Ovary (tissue), 9 donors: ENCODE results near the gene PEX12. TPM values are rescaled to one million over a fixed set of nuclear protein-coding genes. Genes with fewer than 3 reads are reported as not detected.

Experiments
- DNase-seq, 5 donors: peaks; one replicate each; pipeline ENCODE4 v3.0.0-alpha.2; 2019 to 2020
- H3K27ac ChIP-seq, 2 donors: fragments of 200-600 bp; one replicate each; pipeline versions ENCODE4 v1.5.1 to v1.8.0; 2019 to 2022
- H3K27me3 ChIP-seq: fragments of 200-600 bp; one replicate; pipeline ENCODE4 v1.8.0; 2022
- H3K36me3 ChIP-seq: fragments of 200-600 bp; sonication (generic); one replicate; pipeline ENCODE4 v1.5.1; 2019
- H3K4me1 ChIP-seq: one replicate; pipeline ENCODE4 v1.8.1; 2013; ENCODE audit warnings: mild to moderate bottlenecking, moderate library complexity; ENCODE audit not compliant: insufficient read depth
- H3K4me3 ChIP-seq: fragments of 200-600 bp; sonication (generic); one replicate; pipeline ENCODE4 v1.5.1; 2017
- H3K9me3 ChIP-seq, 2 donors: fragments of 200-600 bp in 1 of 2; sonication (generic) in 1 of 2; one replicate each; pipeline versions ENCODE4 v1.5.1 to v1.8.1; 2013 to 2019; ENCODE audit warnings: mild to moderate bottlenecking in 1 of 2, moderate library complexity in 1 of 2
- EP300 ChIP-seq: sonication (generic); formaldehyde crosslinking; IDR thresholded peaks from one replicate; pipeline ENCODE4 v1.6.1; 2017; ENCODE audit warnings: antibody characterized with exemption
- POLR2A ChIP-seq: fragments of 450-650 bp; IDR thresholded peaks from one replicate; pipeline ENCODE4 v1.6.1; 2017; ENCODE audit warnings: antibody characterized with exemption, mild to moderate bottlenecking, moderate library complexity
- WGBS, 3 donors: extraction: QIAGEN DNeasy Blood & Tissue Kit in 1 of 3; methylation state at CpG; one replicate each; pipeline versions ENCODE4 v1.1.5 to v1.1.7; 2013 to 2017; 5-methylcytosine and 5-hydroxymethylcytosine counted together
- intact Hi-C, 4 donors: fragments of 100-400 bp; cut with DNase I; formaldehyde crosslinking; loops; one replicate each; pipeline versions ENCODE4 v1.11.0 to v1.15.1; 2022 to 2023
- polyA plus RNA-seq, 2 donors: library from polyadenylated mRNA; stranded (reverse); fragments of 200-250 nt in 1 of 2; fragments of 350-450 nt in 1 of 2; fragmentation: Illumina TruSeq in 1 of 2; extraction: RNeasy Lipid Tissue Mini Kit (QIAGEN cat#74804) in 1 of 2; gene quantifications; one replicate each; pipeline ENCODE4 v1.2.3, GENCODE V29; 2013 to 2014
- total RNA-seq, 7 donors: library from RNA; depleted of rRNA in 2 of 7; stranded (reverse); fragments of >200 nt in 2 of 7; fragmentation: NEBNext Ultra II Directional in 3 of 7; extraction: Animal tissue kit (Norgen Biotek cat#: 25700) in 3 of 7; gene quantifications; one replicate each; pipeline versions ENCODE4 v1.1.0 to v1.2.4, GENCODE V29; 2016 to 2023
- TF ChIP-seq, protein P1 (sequence below), 3 donors: fragments of 450-650 bp in 2 of 3; fragments of 200-600 bp in 1 of 3; IDR thresholded peaks; one replicate each; pipeline versions ENCODE4 v1.5.1 to v1.8.0; 2016 to 2022; ENCODE audit warnings: antibody characterized with exemption in 3 of 3, mild to moderate bottlenecking in 1 of 3
- donor health status: DM: no; HTN: no; CAD: no; lungs with moderate emphysema.
- donor health status: DM: no; HTN: no; CAD: no.
- donor health status: Bipolar disorder and iron deficiency.
- donor health status: DM: yes; HTN: yes; CAD: no.
- donor health status: DM: no; HTN: no; CAD: no.
- donor health status: DM: yes; HTN: yes; CAD: no.

The PEX12 gene
- total and polyA plus RNA-seq, 9 donors, result 4.0 to 9.8 (median 6.5) TPM

DNA sequence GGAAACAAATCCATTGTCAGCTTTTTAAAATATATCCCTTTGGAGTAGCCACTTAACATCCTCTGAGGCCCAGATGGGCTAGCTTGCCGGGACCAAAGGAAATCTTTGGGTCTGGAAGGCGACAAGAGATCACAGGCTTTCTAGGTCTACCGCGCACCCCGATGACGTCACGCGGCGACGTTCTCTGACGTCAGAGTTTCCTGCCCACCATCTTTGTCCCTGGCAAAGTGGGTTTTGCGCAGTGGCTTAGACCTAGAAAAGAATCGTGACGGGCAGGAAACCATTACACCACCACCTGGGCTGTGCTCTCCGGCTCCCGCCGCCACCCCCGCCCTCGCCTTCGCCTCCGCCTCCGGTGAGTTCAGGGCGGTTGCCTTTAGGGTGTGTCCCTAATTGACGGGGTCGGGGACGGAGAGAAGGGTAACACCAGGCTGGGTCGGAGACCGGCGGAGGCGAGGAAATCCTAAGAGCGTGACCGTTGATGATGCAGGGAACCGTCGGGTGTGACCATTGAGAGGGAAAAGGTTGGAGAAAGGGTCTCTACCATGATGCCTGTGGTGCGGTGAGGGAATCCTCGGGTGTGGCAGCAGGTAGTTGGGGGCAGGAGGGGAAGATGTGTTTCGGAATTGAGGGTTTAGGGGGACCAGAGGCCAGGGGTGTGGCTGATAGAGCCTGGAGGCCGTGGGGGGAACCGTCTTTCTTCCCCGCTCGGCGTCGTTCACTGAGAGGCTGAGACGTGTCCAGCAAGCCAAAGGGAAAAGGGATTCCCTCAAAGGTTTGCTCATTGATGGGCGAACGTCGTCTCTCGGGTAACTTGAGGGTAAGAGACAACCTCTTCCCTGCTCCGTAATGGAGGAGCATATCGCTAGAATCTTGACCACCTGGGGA, 8.9 kb upstream of the PEX12 start, which contains the start of gene AP2B1:
Gene AP2B1, plus strand, starts transcription at position 249 of the 888 bp plus-strand sequence. CDS start 6,709 bp downstream, outside the sequence.
- peaks cover 5% of the 10 kb centered on the region for H3K4me1 ChIP-seq
- TF ChIP-seq, protein P1, sequence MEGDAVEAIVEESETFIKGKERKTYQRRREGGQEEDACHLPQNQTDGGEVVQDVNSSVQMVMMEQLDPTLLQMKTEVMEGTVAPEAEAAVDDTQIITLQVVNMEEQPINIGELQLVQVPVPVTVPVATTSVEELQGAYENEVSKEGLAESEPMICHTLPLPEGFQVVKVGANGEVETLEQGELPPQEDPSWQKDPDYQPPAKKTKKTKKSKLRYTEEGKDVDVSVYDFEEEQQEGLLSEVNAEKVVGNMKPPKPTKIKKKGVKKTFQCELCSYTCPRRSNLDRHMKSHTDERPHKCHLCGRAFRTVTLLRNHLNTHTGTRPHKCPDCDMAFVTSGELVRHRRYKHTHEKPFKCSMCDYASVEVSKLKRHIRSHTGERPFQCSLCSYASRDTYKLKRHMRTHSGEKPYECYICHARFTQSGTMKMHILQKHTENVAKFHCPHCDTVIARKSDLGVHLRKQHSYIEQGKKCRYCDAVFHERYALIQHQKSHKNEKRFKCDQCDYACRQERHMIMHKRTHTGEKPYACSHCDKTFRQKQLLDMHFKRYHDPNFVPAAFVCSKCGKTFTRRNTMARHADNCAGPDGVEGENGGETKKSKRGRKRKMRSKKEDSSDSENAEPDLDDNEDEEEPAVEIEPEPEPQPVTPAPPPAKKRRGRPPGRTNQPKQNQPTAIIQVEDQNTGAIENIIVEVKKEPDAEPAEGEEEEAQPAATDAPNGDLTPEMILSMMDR (IDR thresholded peaks at IDR 0.05), result peak in 2 of 3 donors; percentile 31 to 41
- peak; percentile 78 for TF ChIP-seq POLR2A
- TF ChIP-seq EP300, result peak; percentile 45
- H3K9me3 ChIP-seq, result no peaks in the 10 kb centered on the region
- intact Hi-C loops, result no loop called here
- WGBS, 3 donors, result 0 to 1% (median 1%) methylated on average over 50 of the region's 50 CpGs
- H3K4me3 ChIP-seq, result peak within 1 kb of the TSS; percentile 93
- H3K27me3 ChIP-seq, result no peaks in the 10 kb centered on the region
- DNase-seq, result peak; percentile 87 to 98 (median 94)
- H3K36me3 ChIP-seq, result no peaks in the 10 kb centered on the region
- H3K27ac ChIP-seq, result peak within 1 kb of the TSS; percentile 3 to 58

DNA sequence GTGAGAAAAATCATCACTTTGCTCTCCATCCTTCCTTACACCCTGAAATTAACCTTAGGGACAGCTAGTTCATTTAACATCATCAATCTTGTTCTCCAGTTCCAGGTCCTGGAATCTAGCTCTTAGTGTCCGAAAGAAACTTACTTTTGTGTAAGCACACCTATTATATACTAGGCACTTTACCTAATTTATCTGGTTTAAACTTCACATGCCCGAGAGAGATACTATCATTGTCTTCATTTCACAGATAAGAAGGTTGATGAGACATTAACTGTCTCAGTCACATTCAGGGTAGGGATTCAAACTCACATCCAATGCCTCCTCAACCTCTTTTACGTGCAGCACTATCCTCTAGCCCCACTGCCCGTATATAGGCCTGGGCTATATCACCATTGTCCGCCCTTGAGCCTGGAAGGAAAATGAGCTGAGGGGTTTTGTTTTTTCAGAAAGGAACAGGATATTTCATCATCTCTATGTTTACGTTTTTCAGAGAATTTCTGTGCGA, 8.2 kb upstream of the PEX12 start:
- intact Hi-C loops, result no loop called here

DNA sequence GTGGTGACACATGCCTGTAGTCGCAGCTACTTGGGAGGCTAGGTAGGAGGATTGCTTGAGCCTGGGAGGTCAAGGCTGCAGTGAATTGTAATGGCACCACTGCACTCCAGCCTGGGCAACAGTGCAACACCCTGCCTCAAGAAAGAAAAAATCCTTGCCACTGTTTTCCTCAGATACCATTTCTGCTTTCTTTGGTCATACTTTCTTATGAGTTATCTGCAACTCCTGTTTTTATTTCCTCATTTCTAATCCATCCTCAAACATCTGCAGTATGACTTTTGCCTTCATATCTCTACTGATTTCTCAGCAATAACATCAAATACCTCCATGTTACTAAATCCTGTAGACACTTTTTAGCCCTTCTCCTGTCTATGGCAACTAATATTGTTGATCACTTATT, 5.7 kb upstream of the PEX12 start:
- Histone ChIP-seq H3K36me3 (no peaks in the 10 kb centered on the region), H3K4me3 (no peak overlapping the region), H3K27ac (no peak overlapping the region), H3K4me1 (peaks cover 4% of the 10 kb centered on the region), H3K27me3 (no peaks in the 10 kb centered on the region), H3K9me3 (no peaks in the 10 kb centered on the region)
- intact Hi-C loops, result no loop called here
- WGBS, 3 donors, result 48 to 77% (median 72%) methylated on average over 1 of the region's 1 CpG
- TF ChIP-seq POLR2A (no peak), EP300 (no peak)
- TF ChIP-seq, protein P1 (IDR thresholded peaks at IDR 0.05), result no peak
- DNase-seq, result no peak

More for the DNA sequence above, 8.2 kb upstream of the PEX12 start:
- TF ChIP-seq POLR2A (no peak), EP300 (no peak)
- TF ChIP-seq, protein P1 (IDR thresholded peaks at IDR 0.05), result no peak
- Histone ChIP-seq H3K4me1 (peaks cover 4% of the 10 kb centered on the region), H3K36me3 (no peaks in the 10 kb centered on the region), H3K4me3 (peak overlapping the region; percentile 93), H3K27me3 (no peaks in the 10 kb centered on the region), H3K27ac (peak overlapping the region; percentile 3 to 58), H3K9me3 (no peaks in the 10 kb centered on the region)
- no peak for DNase-seq
- 18 to 26% (median 20%) methylated on average over 7 of the region's 7 CpGs for WGBS, 3 donors

DNA sequence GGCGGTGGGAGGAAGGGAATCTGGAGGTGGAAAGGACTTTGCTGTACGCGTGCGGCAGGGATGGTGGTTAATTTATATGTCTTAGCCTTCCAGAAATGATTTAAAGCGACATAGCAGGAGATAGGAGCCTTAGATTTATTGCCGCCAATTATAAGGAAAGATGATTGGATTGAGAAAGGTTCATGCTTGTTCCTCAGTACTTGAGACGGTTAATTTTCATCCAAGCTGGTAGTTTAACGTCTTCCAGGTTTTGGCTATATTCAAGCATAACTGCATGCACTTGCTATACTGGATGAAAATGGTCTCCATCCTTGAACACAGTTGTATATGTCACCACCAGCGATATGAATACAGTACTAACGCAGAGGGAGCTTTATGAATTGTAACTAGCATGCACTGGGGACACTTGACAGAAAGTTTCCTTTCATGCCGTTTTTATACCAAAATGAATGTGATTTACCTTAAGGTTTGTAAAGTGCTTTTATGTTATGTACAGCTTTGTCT, 610 bp upstream of the PEX12 start:
- intact Hi-C loops, result no loop called here
- TF ChIP-seq, protein P1 (IDR thresholded peaks at IDR 0.05), result no peak
- no peaks in the 10 kb centered on the region for H3K9me3 ChIP-seq
- H3K27ac ChIP-seq, result peak overlapping the region in 1 of 2 donors; percentile 83
- H3K4me3 ChIP-seq, result peak overlapping the region; percentile 90
- no peaks in the 10 kb centered on the region for H3K36me3 ChIP-seq
- DNase-seq, result no peak
- 1 to 5% (median 3%) methylated on average over 11 of the region's 11 CpGs for WGBS, 3 donors
- H3K27me3 ChIP-seq, result no peaks in the 10 kb centered on the region
- H3K4me1 ChIP-seq, result peaks cover 3% of the 10 kb centered on the region
